Sigmoid colon (tissue), 7 donors: ENCODE results near the gene TMEM156. TPM values are rescaled to one million over a fixed set of nuclear protein-coding genes. Genes with fewer than 3 reads are reported as not detected.
A peak's percentile ranks its signal among the peaks of the same experiment; 100 is the strongest.
"Not testable (repeated sequence)": the region's sequence is repeated elsewhere in the genome, so short reads cannot be mapped to it uniquely, and the experiment has no call there.

Source experiments
- DNase-seq: peaks from one replicate; pipeline ENCODE4 v3.0.0-alpha.2; 2019
- H3K27ac ChIP-seq, 4 donors: fragments of 200-600 bp; sonication (generic); one replicate each; pipeline ENCODE4 v1.5.1; 2016 to 2019; ENCODE audit warnings: mild to moderate bottlenecking in 1 of 4
- H3K27me3 ChIP-seq, 3 donors: fragments of 200-600 bp; sonication (generic); one replicate each; pipeline ENCODE4 v1.5.1; 2019; ENCODE audit warnings: mild to moderate bottlenecking in 1 of 3
- H3K36me3 ChIP-seq, 4 donors: fragments of 200-600 bp; sonication (generic); one replicate each; pipeline ENCODE4 v1.5.1; 2016 to 2019
- H3K4me1 ChIP-seq, 4 donors: fragments of 200-600 bp; sonication (generic); one replicate each; pipeline ENCODE4 v1.5.1; 2017 to 2019
- H3K4me3 ChIP-seq, 4 donors: fragments of 200-600 bp; sonication (generic); one replicate each; pipeline ENCODE4 v1.5.1; 2017 to 2019; ENCODE audit warnings: mild to moderate bottlenecking in 2 of 4, moderate library complexity in 1 of 4
- H3K9me3 ChIP-seq, 4 donors: fragments of 200-600 bp in 3 of 4; sonication (generic) in 3 of 4; one replicate each; pipeline versions ENCODE4 v1.5.1 to v1.6.1; 2013 to 2019
- CTCF ChIP-seq, 4 experiments: fragments of 450-650 bp in 3 of 4; fragments of 200-600 bp in 1 of 4; IDR thresholded peaks; one replicate each; pipeline ENCODE4 v1.5.1; 2016 to 2019; ENCODE audit warnings: antibody characterized with exemption in 4 of 4, mild to moderate bottlenecking in 3 of 4, moderate library complexity in 2 of 4
- EP300 ChIP-seq, 4 donors: sonication (generic); formaldehyde crosslinking; IDR thresholded peaks; one replicate each; pipeline ENCODE4 v1.6.1; 2017; ENCODE audit warnings: antibody characterized with exemption in 4 of 4
- POLR2A ChIP-seq, 2 donors: fragments of 450-650 bp; IDR thresholded peaks; one replicate each; pipeline ENCODE4 v1.6.1; 2016; ENCODE audit warnings: antibody characterized with exemption in 2 of 2, mild to moderate bottlenecking in 2 of 2, moderate library complexity in 2 of 2
- POLR2AphosphoS5 ChIP-seq, 4 donors: sonication (generic); formaldehyde crosslinking; IDR thresholded peaks; one replicate each; pipeline ENCODE4 v1.6.1; 2017; ENCODE audit warnings: antibody characterized with exemption in 4 of 4
- WGBS, 2 donors: extraction: QIAGEN DNeasy Blood & Tissue Kit; methylation state at CpG; one replicate each; pipeline ENCODE4 v1.1.7; 2013; 5-methylcytosine and 5-hydroxymethylcytosine counted together
- intact Hi-C: fragments of 100-400 bp; cut with DNase I; formaldehyde crosslinking; loops from one replicate; pipeline ENCODE4 v1.15.1; 2023
- polyA plus RNA-seq, 3 donors: library from polyadenylated mRNA; stranded (reverse); fragments of 200-250 nt; gene quantifications; one replicate each; pipeline ENCODE4 v1.2.3, GENCODE V29; 2013
- total RNA-seq, 4 donors: library from RNA; depleted of rRNA; stranded (reverse); fragments of >200 nt; gene quantifications; one replicate each; pipeline ENCODE4 v1.1.0, GENCODE V29; 2016
- donor health status: healthy with polysubstance abuse.
- donor health status: Bipolar disorder and iron deficiency.
- donor health status: healthy.

Gene TMEM156
- total and polyA plus RNA-seq, 7 donors = 0.66 to 9.1 (median 6.5) TPM; not detected in 4

GRCh38 chr4:38946919-38947318 lies 85.3 kb downstream of the TMEM156 start:
- 80 to 88% methylated on average over 3 of the region's 3 CpGs for WGBS, 2 donors
- DNase-seq = no peak
- H3K27ac ChIP-seq = peak overlapping the region; percentile 80 to 89 (median 87)
- H3K9me3 ChIP-seq = no peaks in the 10 kb centered on the region
- no peaks in the 10 kb centered on the region for H3K27me3 ChIP-seq
- H3K4me1 ChIP-seq = peaks cover 0 to 91% (median 72%) of the 10 kb centered on the region in 4 donors
- intact Hi-C loops = loop anchor here (5.0 to 10.0 kb wide), 2 partner anchors 80 to 1062 kb away; partner anchors contain the start of gene FAM114A1
- TF ChIP-seq CTCF (IDR thresholded peaks at IDR 0.05) (no peak), EP300 (IDR thresholded peaks at IDR 0.05) (no peak), POLR2AphosphoS5 (IDR thresholded peaks at IDR 0.05) (no peak), POLR2A (IDR thresholded peaks at IDR 0.05) (no peak)
- H3K36me3 ChIP-seq = peaks cover 0 to 6% (median 3%) of the 10 kb centered on the region in 4 donors
- H3K4me3 ChIP-seq = no peak overlapping the region

GRCh38 chr4:38944440-38944839 lies 87.8 kb downstream of the TMEM156 start:
- Histone ChIP-seq H3K4me3 (no peak overlapping the region), H3K27me3 (no peaks in the 10 kb centered on the region), H3K9me3 (no peaks in the 10 kb centered on the region), H3K27ac (peak overlapping the region; percentile 80 to 89 (median 87)), H3K36me3 (peaks cover 0 to 14% (median 7%) of the 10 kb centered on the region in 4 donors), H3K4me1 (peaks cover 0 to 94% (median 75%) of the 10 kb centered on the region in 4 donors)
- intact Hi-C loops = loop anchor here (10.0 kb wide), 1 partner anchor 1060 kb away; no protein-coding TSS in a partner anchor
- TF ChIP-seq CTCF (IDR thresholded peaks at IDR 0.05) = no peak
- WGBS, 2 donors = 90 to 96% methylated on average over 9 of the region's 9 CpGs
- no peak for DNase-seq

GRCh38 chr4:38943343-38943742 lies 88.9 kb downstream of the TMEM156 start:
- no peaks in the 10 kb centered on the region for H3K27me3 ChIP-seq
- H3K36me3 ChIP-seq = peaks cover 0 to 23% (median 12%) of the 10 kb centered on the region in 4 donors
- TF ChIP-seq POLR2A (IDR thresholded peaks at IDR 0.05) (no peak), EP300 (IDR thresholded peaks at IDR 0.05) (peak; percentile 45 to 90 (median 87)), POLR2AphosphoS5 (IDR thresholded peaks at IDR 0.05) (peak; percentile 87 to 93 (median 92)), CTCF (IDR thresholded peaks at IDR 0.05) (no peak)
- H3K9me3 ChIP-seq = no peaks in the 10 kb centered on the region
- DNase-seq = peak; percentile 98
- intact Hi-C loops = loop anchor here (10.0 kb wide), 1 partner anchor 1059 kb away; no protein-coding TSS in a partner anchor
- no peak overlapping the region for H3K4me3 ChIP-seq
- 73 to 84% methylated on average over 4 of the region's 4 CpGs for WGBS, 2 donors
- H3K4me1 ChIP-seq = peaks cover 0 to 89% (median 66%) of the 10 kb centered on the region in 4 donors
- H3K27ac ChIP-seq = peak overlapping the region; percentile 80 to 89 (median 87)

GRCh38 chr4:38941906-38942305 lies 90.3 kb downstream of the TMEM156 start:
- Histone ChIP-seq H3K36me3 (peaks cover 4 to 38% (median 21%) of the 10 kb centered on the region in 4 donors), H3K27ac (peak overlapping the region; percentile 80 to 89 (median 87)), H3K4me1 (peaks cover 0 to 83% (median 53%) of the 10 kb centered on the region in 4 donors)
- 75 to 86% methylated on average over 3 of the region's 3 CpGs for WGBS, 2 donors
- not testable (repeated sequence) for H3K4me3 ChIP-seq, H3K9me3 ChIP-seq, DNase-seq, H3K27me3 ChIP-seq
- TF ChIP-seq POLR2AphosphoS5 (IDR thresholded peaks at IDR 0.05) = peak; percentile 25 to 74 (median 56)
- TF ChIP-seq EP300 (IDR thresholded peaks at IDR 0.05) = peak; percentile 25 to 83 (median 56)
- intact Hi-C loops = loop anchor here (10.0 kb wide), 1 partner anchor 1057 kb away; no protein-coding TSS in a partner anchor

GRCh38 chr4:38940476-38940875 lies 91.7 kb downstream of the TMEM156 start:
- Histone ChIP-seq H3K27me3 (no peaks in the 10 kb centered on the region), H3K9me3 (no peaks in the 10 kb centered on the region), H3K4me3 (no peak overlapping the region), H3K36me3 (peaks cover 4 to 48% (median 21%) of the 10 kb centered on the region in 4 donors), H3K4me1 (peaks cover 0 to 83% (median 49%) of the 10 kb centered on the region in 4 donors), H3K27ac (peak overlapping the region; percentile 6 to 89 (median 84))
- no peak for TF ChIP-seq POLR2AphosphoS5 (IDR thresholded peaks at IDR 0.05)
- no peak for TF ChIP-seq EP300 (IDR thresholded peaks at IDR 0.05)
- TF ChIP-seq POLR2A (IDR thresholded peaks at IDR 0.05) = no peak
- no peak for TF ChIP-seq CTCF (IDR thresholded peaks at IDR 0.05)
- 93 to 94% methylated on average over 3 of the region's 3 CpGs for WGBS, 2 donors
- no peak for DNase-seq
- intact Hi-C loops = loop anchor here (10.0 kb wide), 1 partner anchor 1056 kb away; no protein-coding TSS in a partner anchor
